Measurements from ENCODE around the gene CCT6B. TPM values are rescaled to one million over a fixed set of nuclear protein-coding genes. Genes with fewer than 3 reads are reported as not detected.
A peak's percentile ranks its signal among the peaks of the same experiment; 100 is the strongest.

Gene CCT6B
- total and polyA plus RNA-seq, 2 of the 13 experiments (the other 11 are each of a cell fraction or from before 2014, with no cell fraction given): 0.41 to 1.4 TPM

DNA sequence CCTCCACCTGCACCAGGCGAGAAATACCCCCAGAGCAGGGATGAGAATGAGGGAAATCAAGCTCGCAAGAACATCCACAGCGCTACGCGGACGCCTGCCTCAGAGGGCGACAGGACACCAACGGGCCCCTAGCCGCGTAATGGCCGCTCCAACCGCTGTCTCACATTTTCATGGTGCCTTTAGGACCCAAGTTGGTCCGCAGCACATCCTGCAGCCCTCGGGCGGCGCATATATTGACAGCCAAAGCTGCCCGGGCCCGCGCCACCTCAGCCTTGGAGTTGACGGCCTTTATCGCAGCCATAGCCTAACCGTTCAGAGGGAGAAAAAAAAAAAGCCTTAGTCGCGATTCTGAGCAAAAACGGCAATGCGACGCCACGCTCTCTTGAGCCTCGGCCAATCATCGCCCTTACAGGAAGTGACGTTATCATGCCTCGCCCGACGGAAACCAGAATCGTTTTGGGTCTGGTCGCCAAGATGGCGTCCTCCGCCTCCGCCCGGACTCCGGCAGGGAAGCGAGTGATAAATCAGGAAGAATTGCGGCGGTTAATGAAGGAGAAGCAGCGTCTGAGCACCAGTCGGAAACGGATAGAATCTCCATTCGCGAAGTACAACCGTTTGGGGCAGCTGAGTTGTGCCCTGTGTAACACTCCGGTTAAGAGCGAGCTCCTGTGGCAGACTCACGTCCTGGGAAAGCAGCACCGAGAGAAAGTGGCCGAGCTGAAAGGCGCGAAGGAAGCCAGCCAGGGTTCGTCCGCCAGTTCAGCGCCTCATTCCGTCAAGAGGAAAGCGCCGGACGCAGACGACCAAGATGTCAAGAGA is at the start of gene CCT6B, which contains the start of gene ZNF830 (continued):
- TF ChIP-seq LRRFIP1 (CRISPR knock-in tag; conservative IDR thresholded peaks at IDR 0.05) (peak; percentile 68; the same call in 1 of the 2 replicates), DDIT3 (CRISPR knock-in tag; IDR thresholded peaks at IDR 0.05) (no peak), ATF7-NPFF (CRISPR knock-in tag; IDR thresholded peaks at IDR 0.05; ENCODE audit: low read depth) (no peak; the same call in 1 of the 2 replicates), ZFP36L1 (CRISPR knock-in tag; IDR thresholded peaks at IDR 0.05) (peak; percentile 43; the same call in 1 of the 2 replicates), KAT8 (CRISPR knock-in tag; IDR thresholded peaks at IDR 0.05) (peak; percentile 98), ZNF382 (CRISPR knock-in tag; IDR thresholded peaks at IDR 0.05; ENCODE audit: borderline replicate concordance) (no peak), IRX3 (CRISPR knock-in tag; IDR thresholded peaks at IDR 0.05; ENCODE audit: borderline replicate concordance, low read depth) (no peak), ZNF790 (CRISPR knock-in tag; IDR thresholded peaks at IDR 0.05; ENCODE audit: borderline replicate concordance) (no peak), MLLT10 (CRISPR knock-in tag; IDR thresholded peaks at IDR 0.05) (no peak), ZNF337 (CRISPR knock-in tag; IDR thresholded peaks at IDR 0.05; ENCODE audit: borderline replicate concordance, low read depth) (peak; percentile 74; the same call in 1 of the 2 replicates), GTF3A (CRISPR knock-in tag; conservative IDR thresholded peaks at IDR 0.05) (no peak), ZNF615 (CRISPR knock-in tag; IDR thresholded peaks at IDR 0.05; ENCODE audit: borderline replicate concordance) (no peak), SIX4 (CRISPR knock-in tag; IDR thresholded peaks at IDR 0.05) (no peak), ZNF251 (CRISPR knock-in tag; IDR thresholded peaks at IDR 0.05) (no peak), PHB2 (IDR thresholded peaks at IDR 0.05; ENCODE audit: partially characterized antibody) (no peak), ZBTB40 (IDR thresholded peaks at IDR 0.05) (peak; percentile 42; the same call in 1 of the 2 replicates), ZBTB40 (CRISPR knock-in tag; IDR thresholded peaks at IDR 0.05) (peak; percentile 74; the same call in 1 of the 2 replicates), CBX5 (CRISPR knock-in tag; IDR thresholded peaks at IDR 0.05; ENCODE audit: borderline replicate concordance) (no peak; the same call in 1 of the 2 replicates)
